ENCODE measurements around the gene CSNK2A3. TPM values are rescaled to one million over a fixed set of nuclear protein-coding genes. Genes with fewer than 3 reads are reported as not detected.

Gene CSNK2A3
- polyA plus RNA-seq, 1 donor (not counting 4 experiments of a cell fraction or from before 2014, with no cell fraction given), result 2.6 TPM

DNA sequence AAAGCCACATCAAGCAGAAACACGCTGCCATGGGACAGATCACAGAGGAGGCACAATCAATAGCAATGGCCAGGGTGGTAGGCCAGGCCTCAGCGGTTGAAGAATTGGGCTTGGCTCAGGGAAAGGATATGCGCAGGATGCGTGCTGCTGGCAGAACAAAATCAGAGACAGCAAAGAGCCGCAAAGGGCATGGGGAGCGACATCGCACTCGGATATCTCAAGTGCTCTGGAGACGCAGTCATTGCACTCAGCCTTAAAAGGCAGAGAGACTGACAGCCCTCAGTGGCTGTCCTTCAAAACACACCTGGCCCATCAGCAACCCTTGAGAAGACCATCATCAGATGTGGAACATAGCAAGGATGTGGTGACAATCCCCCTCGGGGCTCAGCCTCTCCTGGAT lies 50.5 kb downstream of the CSNK2A3 start:
- DNase-seq (ENCODE audit: low read depth, low spot score) (no peak), FAIRE-seq (no peak)
- H2AFZ ChIP-seq (ENCODE audit: control insufficient read depth, low read length), result no peak overlapping the region
- no peaks in the 10 kb centered on the region for H3K9me3 ChIP-seq (ENCODE audit: control insufficient read depth, low read depth, low read length)
- no peaks in the 10 kb centered on the region for H3K9me1 ChIP-seq (ENCODE audit: control insufficient read depth, extremely low read depth, insufficient read depth, low read length)
- H3K4me3 ChIP-seq (ENCODE audit: control insufficient read depth in 2 of 3, extremely low read depth in 1 of 3, insufficient read depth in 2 of 3, low read depth in 1 of 3, low read length in 3 of 3), result no peak overlapping the region
- H4K20me1 ChIP-seq (ENCODE audit: control insufficient read depth, extremely low read depth, insufficient read depth, low read length), result peaks cover 4% of the 10 kb centered on the region
- H3K27ac ChIP-seq (ENCODE audit: control insufficient read depth, insufficient read depth, low read length), result no peak overlapping the region
- TF ChIP-seq EZH2 (IDR thresholded peaks at IDR 0.05; ENCODE audit: low read length) (no peak), CTCF (optimal IDR thresholded peaks at IDR 0.05 in 1 of 3, IDR thresholded peaks at IDR 0.05 in 1 of 3, conservative IDR thresholded peaks at IDR 0.05 in 1 of 3; ENCODE audit: extremely low read depth in 1 of 3, insufficient read depth in 2 of 3, low read length in 3 of 3) (no peak)
- no peaks in the 10 kb centered on the region for H3K36me3 ChIP-seq (ENCODE audit: control insufficient read depth in 2 of 2, extremely low read depth in 1 of 2, insufficient read depth in 2 of 2, low read length in 2 of 2)
- H3K4me1 ChIP-seq (ENCODE audit: control insufficient read depth, extremely low read depth, insufficient read depth, low read length), result no peaks in the 10 kb centered on the region
- H3K4me2 ChIP-seq (ENCODE audit: control insufficient read depth, extremely low read depth, insufficient read depth, low read depth, low read length), result no peak overlapping the region
- no peaks in the 10 kb centered on the region for H3K79me2 ChIP-seq (ENCODE audit: control insufficient read depth, insufficient read depth, low read length)
- dilution Hi-C loops (cut with MboI; ENCODE audit: extremely low pct_ligation_motif_present, low sequenced_read_pairs), result no loop called here
- no peak overlapping the region for H3K9ac ChIP-seq (ENCODE audit: control insufficient read depth, extremely low read depth, insufficient read depth, low read length)
- H3K27me3 ChIP-seq (ENCODE audit: control insufficient read depth, extremely low read depth, insufficient read depth, low read length), result no peaks in the 10 kb centered on the region

Data from keratinocyte (primary cell).